MCF 10A (cell line): ENCODE measurements around the gene DNAJC30. TPM values are rescaled to one million over a fixed set of nuclear protein-coding genes. Genes with fewer than 3 reads are reported as not detected.
"Not testable (repeated sequence)": the region's sequence is repeated elsewhere in the genome, so short reads cannot be mapped to it uniquely, and the experiment has no call there.

ENCODE experiments used
- BruUV-seq: library from RNA; stranded (reverse); fragments of 400-500 nt; replicated peaks from 2 replicates; lab custom pipeline; 2021; lab: Mats Ljungman, UMichigan
- CTCF ChIA-PET: fragments of 300-600 bp; sonication (Branson Sonifier 250); formaldehyde crosslinking; extraction: SDS; loops from one replicate; lab custom pipeline; 2021; ENCODE audit warnings: antibody characterized with exemption, inconsistent platforms; lab: Yijun Ruan, JAX
- POLR2A ChIA-PET: fragments of 300-600, 350-650 bp; sonication (Branson Sonifier 250); formaldehyde crosslinking; extraction: SDS; loops from one replicate; lab custom pipeline; 2020; ENCODE audit warnings: antibody characterized with exemption, inconsistent platforms; lab: Yijun Ruan, JAX
- DNase-seq: peaks from one replicate; pipeline ENCODE4 v3.0.0-alpha.2; 2018; ENCODE audit not compliant: unreplicated experiment
- H3K27ac Mint-ChIP-seq: one replicate; pipeline ENCODE4 v1.8.0; 2022; ENCODE audit warnings: mild to moderate bottlenecking, low read depth, mixed read lengths; ENCODE audit not compliant: unreplicated experiment
- H3K27me3 Mint-ChIP-seq: one replicate; pipeline ENCODE4 v1.8.0; 2022; ENCODE audit warnings: mixed read lengths; ENCODE audit not compliant: insufficient read depth, unreplicated experiment
- H3K36me3 Mint-ChIP-seq: one replicate; pipeline ENCODE4 v1.8.0; 2022; ENCODE audit warnings: mild to moderate bottlenecking, moderate library complexity, mixed read lengths; ENCODE audit not compliant: insufficient read depth, unreplicated experiment
- H3K4me1 Mint-ChIP-seq: one replicate; pipeline ENCODE4 v1.8.0; 2022; ENCODE audit warnings: mixed read lengths; ENCODE audit not compliant: insufficient read depth, unreplicated experiment
- H3K4me3 Mint-ChIP-seq: one replicate; pipeline ENCODE4 v1.8.0; 2022; ENCODE audit warnings: mild to moderate bottlenecking, moderate library complexity, mixed read lengths; ENCODE audit not compliant: unreplicated experiment
- H3K9me3 Mint-ChIP-seq: one replicate; pipeline ENCODE4 v1.8.0; 2022; ENCODE audit warnings: mixed read lengths; ENCODE audit not compliant: unreplicated experiment
- intact Hi-C: fragments of 100-400 bp; cut with micrococcal nuclease; formaldehyde crosslinking; loops from 2 replicates; pipeline ENCODE4 v1.14.1; 2022
- total RNA-seq: library from RNA; stranded (reverse); gene quantifications from 2 replicates; pipeline ENCODE4 v1.2.3, GENCODE V29; 2022
- TF ChIP-seq, protein P1 (sequence below): fragments of 200-600 bp; IDR thresholded peaks from one replicate; pipeline ENCODE4 v1.8.0; 2022; ENCODE audit warnings: antibody characterized with exemption, mild to moderate bottlenecking; ENCODE audit not compliant: unreplicated experiment

DNAJC30 gene
- total RNA-seq, 1 experiment from 2014 or later, result 11.4 TPM

GRCh38 chr7:73717025-73717807 lies 34.0 kb upstream of the DNAJC30 start:
- peaks cover 6% of the 10 kb centered on the region for H3K36me3 Mint-ChIP-seq
- ChIA-PET POLR2A (interaction anchor here (0.7 to 3.1 kb wide), 7 partner anchors 9 to 196 kb away, joined by 3 to 18 read pairs (median 3); partner anchors contain the start of gene ABHD11), CTCF (interaction anchor here (0.6 to 3.2 kb wide), 6 partner anchors 13 to 365 kb away, joined by 3 to 18 read pairs (median 4); no protein-coding TSS in a partner anchor)
- no peaks in the 10 kb centered on the region for H3K9me3 Mint-ChIP-seq
- peaks cover 39% of the 10 kb centered on the region for H3K4me1 Mint-ChIP-seq
- peak overlapping the region; percentile 71 for H3K4me3 Mint-ChIP-seq
- H3K27ac Mint-ChIP-seq, result peak overlapping the region; percentile 65
- no TSS peak for BruUV-seq
- TF ChIP-seq, protein P1, sequence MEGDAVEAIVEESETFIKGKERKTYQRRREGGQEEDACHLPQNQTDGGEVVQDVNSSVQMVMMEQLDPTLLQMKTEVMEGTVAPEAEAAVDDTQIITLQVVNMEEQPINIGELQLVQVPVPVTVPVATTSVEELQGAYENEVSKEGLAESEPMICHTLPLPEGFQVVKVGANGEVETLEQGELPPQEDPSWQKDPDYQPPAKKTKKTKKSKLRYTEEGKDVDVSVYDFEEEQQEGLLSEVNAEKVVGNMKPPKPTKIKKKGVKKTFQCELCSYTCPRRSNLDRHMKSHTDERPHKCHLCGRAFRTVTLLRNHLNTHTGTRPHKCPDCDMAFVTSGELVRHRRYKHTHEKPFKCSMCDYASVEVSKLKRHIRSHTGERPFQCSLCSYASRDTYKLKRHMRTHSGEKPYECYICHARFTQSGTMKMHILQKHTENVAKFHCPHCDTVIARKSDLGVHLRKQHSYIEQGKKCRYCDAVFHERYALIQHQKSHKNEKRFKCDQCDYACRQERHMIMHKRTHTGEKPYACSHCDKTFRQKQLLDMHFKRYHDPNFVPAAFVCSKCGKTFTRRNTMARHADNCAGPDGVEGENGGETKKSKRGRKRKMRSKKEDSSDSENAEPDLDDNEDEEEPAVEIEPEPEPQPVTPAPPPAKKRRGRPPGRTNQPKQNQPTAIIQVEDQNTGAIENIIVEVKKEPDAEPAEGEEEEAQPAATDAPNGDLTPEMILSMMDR, result no peak
- intact Hi-C loops, result no loop called here
- H3K27me3 Mint-ChIP-seq, result no peaks in the 10 kb centered on the region
- no peak for DNase-seq

GRCh38 chr7:73716318-73716890 lies 33.2 kb upstream of the DNAJC30 start:
- H3K4me3 Mint-ChIP-seq, result peak overlapping the region; percentile 53
- ChIA-PET POLR2A (interaction anchor here (0.6 to 3.1 kb wide), 9 partner anchors 10 to 459 kb away, joined by 3 to 18 read pairs (median 4); partner anchors contain the start of gene ABHD11), CTCF (interaction anchor here (0.8 to 3.2 kb wide), 3 partner anchors 21 to 110 kb away, joined by 4 to 18 read pairs (median 4); no protein-coding TSS in a partner anchor)
- no peak overlapping the region for H3K27ac Mint-ChIP-seq
- peaks cover 33% of the 10 kb centered on the region for H3K4me1 Mint-ChIP-seq
- no peaks in the 10 kb centered on the region for H3K9me3 Mint-ChIP-seq
- intact Hi-C loops, result no loop called here
- peaks cover 6% of the 10 kb centered on the region for H3K36me3 Mint-ChIP-seq
- DNase-seq, result no peak
- no peaks in the 10 kb centered on the region for H3K27me3 Mint-ChIP-seq
- TF ChIP-seq, protein P1, result no peak
- BruUV-seq, result no TSS peak

- no peaks in the 10 kb centered on the region for H3K9me3 Mint-ChIP-seq
- DNase-seq, result peak; percentile 97
- H3K36me3 Mint-ChIP-seq, result peaks cover 6% of the 10 kb centered on the region
- H3K4me3 Mint-ChIP-seq, result peak overlapping the region; percentile 53
- H3K4me1 Mint-ChIP-seq, result peaks cover 28% of the 10 kb centered on the region
- TF ChIP-seq, protein P1, result no peak
- no TSS peak for BruUV-seq
- H3K27me3 Mint-ChIP-seq, result no peaks in the 10 kb centered on the region
- no peak overlapping the region for H3K27ac Mint-ChIP-seq
- intact Hi-C loops, result no loop called here
- ChIA-PET POLR2A (interaction anchor here (0.6 to 3.1 kb wide), 11 partner anchors 10 to 459 kb away, joined by 3 to 18 read pairs (median 4); partner anchors contain the start of gene ABHD11), CTCF (interaction anchor here (0.6 to 3.2 kb wide), 5 partner anchors 10 to 139 kb away, joined by 3 to 18 read pairs (median 5); no protein-coding TSS in a partner anchor)
Observed at GRCh38 chr7:73715648-73716317, 32.5 kb upstream of the DNAJC30 start.

DNA sequence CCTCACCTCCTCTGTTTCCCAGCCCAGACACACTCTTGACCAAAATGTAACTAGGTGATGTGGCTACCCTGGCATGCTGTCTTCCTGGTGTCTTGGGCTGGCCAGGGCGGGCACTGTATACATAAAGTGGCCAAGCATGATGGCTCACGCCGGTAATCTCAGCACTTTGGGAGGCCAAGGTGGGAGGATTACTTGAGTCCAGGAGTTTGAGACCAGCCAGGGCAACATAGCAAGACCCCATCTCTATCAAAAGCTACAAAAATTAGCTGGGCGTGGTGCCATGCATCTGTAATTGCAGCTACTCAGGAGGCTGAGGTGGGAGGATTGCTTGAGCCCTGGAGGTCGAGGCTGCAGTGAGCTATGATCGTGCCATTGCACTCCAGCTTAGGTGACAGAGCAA lies 30.1 kb upstream of the DNAJC30 start:
- H3K9me3 Mint-ChIP-seq, H3K27ac Mint-ChIP-seq, BruUV-seq, intact Hi-C loops, DNase-seq, H3K27me3 Mint-ChIP-seq, H3K4me3 Mint-ChIP-seq: not testable (repeated sequence)
- H3K4me1 Mint-ChIP-seq, result peaks cover 22% of the 10 kb centered on the region
- POLR2A ChIA-PET, result interaction anchor here (0.7 to 1.1 kb wide), 2 partner anchors 12 to 14 kb away, joined by 3 to 4 read pairs; no protein-coding TSS in a partner anchor
- CTCF ChIA-PET, result interaction anchor here (0.7 to 1.8 kb wide), 5 partner anchors 8 to 106 kb away, joined by 3 to 9 read pairs (median 3); no protein-coding TSS in a partner anchor
- H3K36me3 Mint-ChIP-seq, result peaks cover 11% of the 10 kb centered on the region
